GM19035 (cell line): ENCODE measurements around the gene SIGLEC8.
"Not testable (repeated sequence)": the region's sequence is repeated elsewhere in the genome, so short reads cannot be mapped to it uniquely, and the experiment has no call there.

Experiments
- ATAC-seq: cut with Tn5 transposase; IDR thresholded peaks from one replicate; pipeline ENCODE4 v1.9.1; 2021; ENCODE audit not compliant: unreplicated experiment

The SIGLEC8 gene

DNA sequence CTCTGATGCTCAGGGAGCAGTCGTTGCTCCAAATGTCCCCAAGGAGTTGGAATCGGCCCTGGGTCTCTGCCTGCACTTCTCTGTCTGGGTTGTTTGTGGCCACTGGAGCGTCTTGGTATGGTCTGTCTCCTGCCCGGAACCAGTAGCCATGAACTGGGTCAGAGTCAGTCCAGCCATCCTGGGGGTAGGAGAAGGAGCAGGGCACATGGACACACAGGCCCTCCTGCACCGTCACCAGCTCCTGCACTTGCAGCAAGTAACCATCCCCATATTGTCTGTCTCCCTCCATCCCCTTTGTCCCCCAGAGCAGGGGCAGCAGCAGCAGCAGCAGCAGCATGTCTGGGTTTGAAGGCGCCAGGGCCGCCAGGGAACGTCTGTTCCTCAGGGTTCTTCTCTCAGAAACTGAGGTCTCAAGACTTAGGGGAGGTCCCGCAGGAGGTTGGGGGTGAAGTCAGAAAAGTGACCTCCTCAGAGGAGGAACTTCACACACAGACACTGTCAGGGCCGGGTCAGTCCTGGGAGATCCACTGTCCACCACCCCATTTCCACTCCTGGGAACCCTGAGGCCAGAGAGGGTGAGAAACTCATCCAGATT, at the start of gene SIGLEC8:
SIGLEC8 (minus strand) TSS at position 404 of the 595 bp plus-strand sequence; CDS start at position 337, 67 bp downstream.
- ATAC-seq, result no peak

DNA sequence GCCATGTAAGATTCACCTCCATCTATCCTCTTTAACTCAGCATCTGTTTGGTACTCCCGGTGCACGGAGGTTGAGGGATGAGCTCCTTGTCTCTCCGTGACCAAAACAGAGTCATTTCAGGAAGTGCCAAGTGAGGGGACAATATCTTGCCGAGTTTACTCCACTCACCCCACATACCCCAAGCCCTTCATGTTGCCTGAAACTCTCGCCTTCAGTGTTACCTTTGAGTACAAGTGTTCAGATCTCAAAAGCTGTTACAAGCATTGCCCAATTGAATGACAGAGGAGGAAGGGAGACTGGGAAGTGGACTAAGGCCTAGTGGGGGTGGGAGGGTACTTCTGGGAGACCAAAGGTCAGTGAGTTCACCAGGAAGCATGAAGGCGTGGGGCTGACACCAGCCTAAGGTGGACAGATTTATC, 49.4 kb upstream of the SIGLEC8 start:
- ATAC-seq, result no peak

DNA sequence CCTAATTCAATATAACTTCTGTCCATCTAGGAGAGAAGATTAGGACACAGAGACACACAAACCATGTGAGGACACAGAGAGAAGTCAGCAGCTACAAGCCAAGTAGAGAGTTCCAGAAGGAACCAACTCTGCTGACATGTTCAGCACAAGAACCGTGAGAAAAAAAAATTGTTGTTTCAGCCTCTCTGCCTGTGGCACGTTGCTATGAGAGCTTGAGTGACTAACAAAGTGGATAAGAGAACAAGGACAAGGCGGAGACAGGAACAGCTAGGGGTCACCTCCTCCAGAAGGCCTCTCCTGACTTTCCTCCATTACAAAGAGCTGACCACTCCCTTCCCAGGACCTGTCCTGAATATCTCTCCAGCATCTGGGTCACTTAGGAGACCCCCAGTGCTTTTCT, 48.9 kb upstream of the SIGLEC8 start:
- no peak for ATAC-seq

DNA sequence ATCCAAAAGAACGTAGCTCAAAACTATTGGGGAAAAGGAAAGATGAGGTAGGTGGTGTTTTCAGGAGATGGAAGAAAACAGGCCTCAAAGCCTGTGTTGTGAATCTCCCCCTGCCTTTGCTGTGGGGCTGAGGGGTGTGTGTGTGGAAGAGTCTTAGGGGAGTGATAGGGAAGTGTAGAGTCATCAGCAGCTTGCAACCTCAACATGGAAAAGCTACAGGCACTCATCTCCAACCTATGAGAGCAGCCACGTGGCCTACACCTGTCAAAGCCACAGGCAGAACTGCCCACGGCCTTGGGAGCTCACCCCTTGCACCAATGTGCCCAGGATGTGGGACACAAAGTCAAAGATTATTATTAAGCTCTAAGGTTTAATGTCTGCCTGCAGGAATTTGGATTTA, 47.6 kb upstream of the SIGLEC8 start:
- no peak for ATAC-seq

DNA sequence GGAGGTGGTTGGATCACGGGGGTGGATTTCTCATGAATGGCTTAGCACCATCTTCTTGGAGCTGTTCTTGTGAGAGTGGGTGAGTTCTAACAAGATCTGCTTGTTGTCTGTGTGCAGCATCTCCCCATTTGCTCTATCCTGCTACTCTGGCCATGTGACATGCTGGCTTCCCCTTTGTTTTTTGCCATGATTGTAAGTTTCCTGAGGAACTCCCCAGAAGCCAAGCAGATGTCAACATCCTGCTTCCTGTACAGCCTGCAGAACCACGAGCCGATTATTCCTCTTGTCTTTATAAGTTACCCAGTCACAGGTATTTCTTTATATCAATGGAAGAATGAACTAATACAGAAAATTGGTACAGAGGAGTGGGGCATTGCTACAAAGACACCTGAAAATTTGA, 45.6 kb upstream of the SIGLEC8 start:
- no peak for ATAC-seq

DNA sequence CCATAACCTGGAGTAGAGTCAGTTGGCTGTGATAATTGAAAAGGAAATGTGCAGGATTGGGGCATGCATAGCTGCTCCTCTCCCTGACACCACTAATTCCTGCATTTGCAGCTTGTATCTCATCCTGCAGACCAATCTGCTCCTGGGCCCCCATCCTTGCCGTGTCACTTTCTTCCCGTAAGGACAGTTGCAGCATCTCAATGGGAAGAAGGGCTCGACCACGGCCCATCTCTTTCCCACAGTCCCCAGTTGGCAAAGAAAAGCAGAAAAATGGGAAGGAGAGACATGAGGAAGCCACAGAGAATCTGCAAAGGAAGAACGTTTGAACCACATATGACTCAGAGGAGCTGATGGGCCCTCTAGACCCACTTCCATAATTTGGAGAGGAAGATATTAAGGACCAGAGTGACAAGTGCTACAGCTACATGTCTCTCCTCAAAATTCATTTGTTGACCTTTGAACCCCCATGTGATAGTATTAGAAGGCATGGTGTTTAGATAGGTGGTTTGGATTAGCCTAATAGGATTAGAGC, 45.1 kb upstream of the SIGLEC8 start:
- no peak for ATAC-seq

DNA sequence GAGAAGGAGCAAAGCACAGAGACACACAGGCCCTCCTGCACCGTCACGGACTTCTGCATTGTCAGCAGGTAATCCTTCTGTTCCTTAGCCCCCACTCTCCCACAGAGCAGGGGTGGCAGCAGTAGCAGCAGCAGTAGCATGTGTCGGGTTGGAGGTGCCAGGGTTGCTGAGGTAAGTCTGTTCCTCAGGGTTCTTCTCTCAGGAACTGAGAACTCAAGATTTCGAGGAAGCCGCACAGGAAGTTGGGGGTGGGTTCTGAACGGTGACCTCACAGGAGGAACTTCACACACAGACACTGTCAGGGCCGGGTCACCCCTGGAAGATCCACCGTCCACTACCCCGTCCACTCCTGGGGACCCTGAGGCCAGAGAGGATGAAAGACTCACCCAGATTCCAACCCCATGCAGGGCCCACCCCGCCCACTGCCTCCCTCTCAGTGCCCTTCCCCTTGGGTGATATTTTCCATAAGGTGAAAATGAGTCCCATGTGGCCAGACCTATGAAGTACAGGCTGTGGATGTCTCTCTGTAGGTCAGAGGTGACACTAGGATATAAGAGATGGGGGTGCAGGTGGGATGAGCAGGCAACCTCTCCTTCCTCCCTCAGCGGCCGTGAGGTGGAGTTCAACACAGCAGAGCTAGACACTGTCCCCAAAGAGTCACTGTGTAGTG, 43.5 kb upstream of the SIGLEC8 start, which contains the start of gene SIGLEC12:
SIGLEC12 (minus strand) TSS at position 207 of the 670 bp plus-strand sequence; CDS start at position 140, 67 bp downstream.
- no peak for ATAC-seq

DNA sequence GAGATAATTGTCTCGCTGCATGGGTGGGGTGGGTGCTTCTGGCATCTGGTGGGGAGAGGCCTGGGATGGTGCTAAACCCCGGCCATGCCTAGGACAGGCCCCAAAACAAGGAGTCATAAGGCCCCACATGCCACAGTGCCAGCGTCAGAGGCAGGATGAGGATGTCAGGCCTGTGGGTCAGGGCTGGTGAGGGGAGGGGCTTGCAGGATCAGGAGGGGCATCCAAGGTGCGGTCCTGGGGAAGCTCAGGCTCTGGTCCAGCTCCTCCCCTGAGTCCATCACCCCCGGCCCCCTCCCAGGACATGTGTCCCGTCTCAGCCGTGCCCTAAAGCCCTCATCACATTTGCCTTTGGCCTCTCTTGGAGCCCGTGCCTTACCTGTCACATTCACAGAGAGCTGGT, 42.7 kb upstream of the SIGLEC8 start:
- not testable (repeated sequence) for ATAC-seq

DNA sequence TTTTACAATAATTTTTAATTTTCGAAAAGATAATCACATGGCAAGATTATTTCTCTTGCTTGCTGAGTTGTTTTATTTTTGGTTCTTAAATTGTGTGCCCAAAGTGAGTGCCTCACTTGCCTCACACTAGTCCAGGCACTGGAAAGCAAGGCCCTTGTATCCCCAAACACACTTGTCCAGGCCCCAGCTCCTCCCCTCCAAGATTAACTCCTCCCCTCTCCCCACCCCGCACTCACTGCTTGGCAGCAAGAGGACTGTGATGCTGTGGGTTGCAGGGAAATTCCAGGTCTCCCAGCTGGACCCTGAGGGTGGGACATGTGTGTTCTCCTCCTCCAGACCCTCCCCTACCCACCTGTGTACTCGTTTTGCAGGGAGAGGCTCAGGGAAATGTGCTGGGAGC, 39.4 kb upstream of the SIGLEC8 start:
- no peak for ATAC-seq

DNA sequence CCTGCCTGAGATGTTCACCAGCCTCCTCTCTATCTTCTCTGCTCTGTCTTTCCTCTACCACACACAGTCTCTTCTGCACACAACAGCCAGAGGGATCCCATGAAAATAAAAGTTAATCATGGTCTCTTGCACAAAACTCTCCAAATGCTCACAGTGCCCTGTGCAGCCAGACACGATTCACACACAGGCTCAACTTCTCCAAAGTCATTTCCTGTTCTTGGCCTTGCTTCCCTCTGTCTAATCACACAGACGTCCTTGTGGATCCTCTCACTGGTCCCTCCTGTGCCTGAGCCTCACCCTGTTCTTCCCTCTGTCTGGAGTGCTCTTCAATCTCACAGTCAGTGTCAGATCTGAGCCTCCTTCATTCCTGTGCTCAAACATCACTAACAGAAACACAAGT, 35.5 kb upstream of the SIGLEC8 start:
- ATAC-seq, result no peak

DNA sequence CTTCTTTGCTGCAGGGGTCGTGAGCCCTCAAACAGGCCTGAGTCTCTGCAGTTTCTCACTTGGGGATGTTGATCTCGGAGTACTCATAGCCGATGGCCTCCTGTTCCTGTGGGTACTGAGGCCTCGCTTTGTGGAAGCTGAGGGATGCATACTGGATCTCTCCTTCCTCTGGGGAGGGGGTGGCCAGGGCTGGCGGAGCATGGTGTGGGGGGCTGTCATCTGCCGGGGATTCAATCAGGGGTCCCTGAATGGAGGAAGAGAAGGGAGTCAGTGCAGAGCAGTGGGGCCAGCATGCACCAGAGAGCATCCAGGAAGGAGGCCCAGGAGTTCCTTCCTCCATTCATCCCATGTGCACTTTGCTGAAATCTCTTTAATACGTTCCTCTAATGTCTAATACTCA, 33.3 kb upstream of the SIGLEC8 start:
- no peak for ATAC-seq

DNA sequence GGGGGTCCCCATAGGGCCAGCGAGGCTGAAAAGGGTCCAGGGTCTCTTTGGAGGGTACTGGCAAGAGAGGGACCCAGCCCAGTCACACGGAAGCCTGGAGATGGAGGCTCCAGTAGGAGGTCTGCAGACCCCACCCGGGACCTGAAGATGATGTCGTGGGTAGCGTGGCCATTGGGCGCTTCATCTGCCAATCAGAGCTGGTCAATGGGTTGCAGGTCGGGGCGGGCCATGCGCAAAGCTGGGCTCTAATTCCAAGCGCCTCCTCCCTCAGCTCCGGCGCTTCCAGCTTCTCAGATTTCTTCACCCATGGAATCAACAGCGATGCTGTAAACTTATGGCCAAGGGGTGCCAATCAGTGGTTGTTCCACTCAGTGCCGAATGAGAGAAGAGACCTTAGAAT, 32.4 kb upstream of the SIGLEC8 start:
- no peak for ATAC-seq

DNA sequence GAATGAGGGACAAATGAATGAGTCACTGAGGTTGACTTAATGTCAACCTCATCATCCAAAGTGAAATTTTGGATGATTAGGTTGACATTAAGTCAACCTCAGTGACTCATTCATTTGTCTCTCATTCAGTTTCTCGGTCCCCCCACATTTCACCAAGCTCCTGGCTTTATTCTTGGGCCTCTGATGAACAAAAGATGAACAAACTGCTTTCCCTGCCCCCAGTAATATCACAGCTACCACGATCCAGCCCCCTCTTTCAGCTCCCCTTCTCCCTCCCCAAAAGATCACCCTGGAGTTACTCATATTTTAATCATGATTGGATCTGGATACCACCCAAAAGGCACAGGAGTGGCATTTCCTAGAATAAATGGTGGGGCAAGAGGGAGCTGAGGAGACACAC, 30.9 kb upstream of the SIGLEC8 start:
- no peak for ATAC-seq

DNA sequence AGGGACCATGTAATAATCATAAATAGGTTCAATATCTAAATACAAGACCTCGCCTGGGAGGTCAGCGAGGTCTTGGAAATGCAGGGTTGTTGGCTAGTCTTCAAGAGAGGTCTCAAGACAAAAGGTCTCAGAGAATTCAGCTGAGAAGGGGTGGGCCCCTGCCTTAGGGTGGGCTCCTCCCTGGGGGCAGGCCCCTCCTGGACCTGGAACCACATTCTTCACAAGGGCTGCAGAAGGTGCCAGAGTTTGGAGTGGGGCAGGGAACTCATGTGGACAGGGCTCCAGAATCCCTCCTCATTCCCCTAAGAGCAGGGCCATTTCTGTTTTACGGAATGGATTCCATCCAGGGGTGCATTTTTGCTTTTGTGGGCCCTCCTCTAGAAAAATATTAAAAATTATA, 30.2 kb upstream of the SIGLEC8 start:
- ATAC-seq, result no peak

DNA sequence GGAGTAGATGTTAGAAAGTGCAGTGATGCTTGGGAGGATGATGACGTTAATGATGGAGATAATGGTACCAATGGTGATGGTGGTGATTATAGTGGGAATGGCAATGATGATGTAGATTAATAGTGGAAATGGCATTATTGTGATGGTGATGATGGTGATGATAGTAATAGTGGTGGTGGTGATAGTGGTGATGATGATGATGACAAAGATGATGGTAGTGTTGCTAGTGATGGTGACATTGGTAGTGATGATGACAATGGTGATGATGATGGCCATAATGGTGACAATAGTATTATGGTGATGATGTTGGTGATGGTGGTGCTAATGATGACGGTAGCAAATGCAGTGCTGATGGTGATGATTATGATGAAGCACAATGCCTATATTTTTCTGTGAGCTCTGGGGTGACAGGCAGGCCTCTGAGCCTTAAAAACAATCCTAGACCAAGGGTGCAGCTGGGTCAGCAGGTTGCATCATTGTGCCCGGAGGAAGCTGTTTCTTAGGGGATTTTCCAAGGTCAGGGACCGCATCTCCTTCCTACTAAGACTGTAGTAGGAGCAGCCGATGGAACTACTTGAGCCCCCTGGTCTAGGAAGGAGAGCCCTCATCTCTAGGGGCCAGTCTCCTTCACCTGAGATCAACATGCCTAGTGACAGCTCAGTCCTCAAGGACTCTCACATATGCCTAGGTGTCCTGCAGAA, 27.9 kb upstream of the SIGLEC8 start:
- no peak for ATAC-seq

DNA sequence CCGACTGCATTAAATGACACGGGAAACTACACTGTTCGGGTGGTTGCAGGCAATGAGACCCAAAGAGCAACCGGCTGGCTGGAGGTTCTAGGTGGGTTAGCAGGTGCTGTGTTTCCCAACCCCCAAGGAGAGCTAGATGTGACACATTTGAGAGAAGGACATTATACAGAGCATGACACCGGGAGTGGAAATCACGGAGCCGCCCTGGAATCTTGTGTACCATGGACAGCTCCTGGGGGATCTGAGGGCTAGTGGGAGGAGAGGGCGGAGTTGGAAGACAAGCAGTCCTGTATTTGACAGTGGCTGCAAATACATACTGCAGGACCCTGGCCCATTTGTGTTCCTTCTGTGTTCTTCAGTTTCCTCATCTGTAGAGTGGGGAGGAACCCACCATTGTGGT, 22.3 kb upstream of the SIGLEC8 start:
- no peak for ATAC-seq

DNA sequence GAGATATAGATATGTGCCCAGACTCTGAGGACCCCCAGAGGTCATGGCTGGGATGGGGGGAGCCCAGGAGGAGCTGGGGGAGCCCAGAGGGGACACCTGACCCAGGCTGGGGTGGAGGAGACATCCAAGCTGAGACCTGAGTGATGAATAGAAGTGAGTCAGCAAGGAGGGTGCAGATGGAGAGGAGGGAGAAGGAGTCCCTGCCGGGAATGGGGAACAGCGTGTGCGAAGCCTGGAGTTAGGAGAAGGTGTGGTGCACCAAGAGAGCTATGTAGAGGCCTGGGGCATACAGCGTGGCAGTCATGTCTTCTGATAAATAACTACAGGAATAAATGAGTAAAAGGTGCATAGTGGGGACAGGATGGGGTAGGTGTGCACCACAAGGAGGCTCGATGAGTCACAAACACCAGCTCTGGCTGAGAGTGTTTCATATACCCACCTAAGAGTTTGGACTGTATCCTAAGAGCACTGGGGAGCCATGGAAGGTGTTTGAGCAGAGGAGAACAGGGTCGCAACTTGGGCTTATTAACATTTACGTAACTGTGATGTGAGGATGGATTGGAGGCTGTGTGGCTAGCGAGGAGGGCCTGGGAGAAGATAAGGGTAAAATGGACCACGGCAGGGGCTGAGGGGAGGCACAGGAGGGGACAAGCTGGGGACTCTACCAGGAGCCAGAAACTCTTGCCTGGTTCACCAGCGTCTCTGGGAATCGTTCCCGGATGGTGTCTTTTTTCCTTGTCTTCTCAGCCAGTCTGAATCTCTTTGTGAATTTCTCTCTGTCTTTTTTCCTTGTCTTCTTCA, 21.5 kb upstream of the SIGLEC8 start:
- no peak for ATAC-seq

DNA sequence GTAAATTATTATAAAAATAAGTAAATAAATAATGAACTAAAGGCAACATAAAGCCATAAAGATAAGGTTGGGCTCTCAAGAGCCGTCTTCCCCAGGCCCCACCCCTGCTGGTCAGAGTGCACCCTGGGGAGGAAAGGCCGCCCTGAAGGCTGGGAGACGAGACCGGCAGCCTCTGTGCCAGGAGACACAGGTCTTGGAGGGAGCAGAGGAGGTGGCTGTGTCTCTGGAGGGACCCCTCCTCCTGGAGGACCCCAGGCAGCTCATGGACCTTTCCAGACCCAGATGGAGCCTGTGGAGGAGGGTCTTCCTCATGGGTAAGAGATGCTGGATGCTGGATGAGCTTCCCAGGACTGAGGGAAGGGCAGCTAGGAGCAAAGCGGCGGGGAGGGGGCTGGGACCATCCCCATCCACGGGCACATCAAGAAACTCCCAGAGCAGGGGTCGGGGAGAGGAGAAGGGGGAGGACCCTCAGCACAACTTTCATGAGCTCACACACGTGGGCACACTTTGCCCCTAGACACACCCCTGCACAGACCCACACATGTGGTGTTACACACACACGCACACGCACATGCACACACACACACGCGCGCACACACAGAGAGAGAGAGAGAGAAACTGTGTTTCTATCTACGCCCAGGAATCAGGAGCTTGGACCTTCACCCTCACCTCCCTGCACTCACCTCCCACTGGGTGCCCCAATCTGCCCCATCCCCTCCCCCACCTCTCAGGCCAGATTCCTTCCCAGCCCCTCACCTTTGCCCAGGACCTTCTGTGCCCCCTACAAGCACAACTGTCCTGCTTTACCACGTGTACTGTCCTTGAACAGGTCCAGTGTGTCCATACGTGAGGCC, 20.4 kb upstream of the SIGLEC8 start, which contains the start of gene CEACAM18:
CEACAM18 (plus strand) TSS at position 159 of the 854 bp plus-strand sequence.
- no peak for ATAC-seq

DNA sequence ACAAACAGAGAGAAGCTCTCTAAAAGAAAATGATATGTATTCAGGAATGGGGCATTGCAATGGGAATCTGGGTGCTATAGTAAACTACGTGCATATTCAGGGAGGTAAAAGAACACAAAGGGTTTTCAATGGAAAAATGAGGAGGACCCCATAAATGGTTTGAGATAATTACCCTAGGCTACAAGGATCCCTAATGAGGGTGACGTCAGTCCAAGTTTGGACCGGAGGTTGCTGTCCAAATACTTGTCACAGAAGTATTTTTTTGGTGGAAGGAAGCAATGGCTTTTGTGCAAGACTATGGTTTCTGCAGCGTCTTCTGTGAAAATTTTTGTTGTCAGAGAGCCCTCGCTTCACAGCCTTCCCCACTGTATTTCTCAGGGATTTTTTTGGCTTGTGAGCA, 19.1 kb upstream of the SIGLEC8 start:
- ATAC-seq, result no peak

DNA sequence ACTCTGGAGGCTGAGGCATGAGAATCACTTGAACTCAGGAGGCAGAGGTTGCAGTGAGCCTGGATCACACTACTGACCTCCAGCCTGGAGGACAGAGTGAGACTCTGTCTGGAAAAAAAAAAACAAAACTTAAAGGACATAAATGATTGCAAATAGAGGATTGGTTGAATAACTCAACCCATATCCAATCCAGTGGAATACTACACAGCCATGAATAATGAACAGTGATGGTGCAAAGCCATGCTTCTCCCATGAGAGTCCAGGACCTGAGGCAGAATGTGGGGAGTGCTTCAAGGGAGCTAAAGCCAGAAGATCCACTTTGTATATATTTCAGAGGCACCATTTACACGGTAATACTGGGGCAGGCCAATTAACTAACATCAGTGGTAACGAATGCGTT, 17.9 kb upstream of the SIGLEC8 start:
- no peak for ATAC-seq
